ENCODE results near the gene RHOC. TPM values are rescaled to one million over a fixed set of nuclear protein-coding genes. Genes with fewer than 3 reads are reported as not detected.
"Not testable (repeated sequence)": the region's sequence is repeated elsewhere in the genome, so short reads cannot be mapped to it uniquely, and the experiment has no call there.

The RHOC gene
- 174 and 188 TPM in 2 replicates for total RNA-seq
- polyA plus RNA-seq (2012) = 441 TPM

GRCh38 chr1:112706505-112707220 lies at the start of gene RHOC:
Gene RHOC, minus strand, starts transcription at chr1:112707127. Its CDS starts 3,328 bp downstream, at chr1:112703799.
- DNase-seq (ENCODE audit: low read depth) = peak; percentile 77

GRCh38 chr1:112754116-112754628 lies 47.2 kb upstream of the RHOC start:
- DNase-seq (ENCODE audit: low read depth) = no peak

- DNase-seq (ENCODE audit: low read depth) = no peak
Measured at GRCh38 chr1:112748396-112748795, 41.5 kb upstream of the RHOC start.

GRCh38 chr1:112744009-112744578 lies 37.2 kb upstream of the RHOC start:
- peak; percentile 58 for DNase-seq (ENCODE audit: low read depth)

GRCh38 chr1:112743174-112744008 lies 36.5 kb upstream of the RHOC start:
- DNase-seq (ENCODE audit: low read depth) = no peak

GRCh38 chr1:112737573-112737972 lies 30.6 kb upstream of the RHOC start:
- no peak for DNase-seq (ENCODE audit: low read depth)

GRCh38 chr1:112735752-112736151 lies 28.8 kb upstream of the RHOC start:
- peak; percentile 77 for DNase-seq (ENCODE audit: low read depth)

- no peak for DNase-seq (ENCODE audit: low read depth)
Measured at GRCh38 chr1:112731451-112731850, 24.5 kb upstream of the RHOC start.

- no peak for DNase-seq (ENCODE audit: low read depth)
Measured at GRCh38 chr1:112729909-112730308, 23.0 kb upstream of the RHOC start.

GRCh38 chr1:112729011-112729410 lies 22.1 kb upstream of the RHOC start:
- not testable (repeated sequence) for DNase-seq (ENCODE audit: low read depth)

- DNase-seq (ENCODE audit: low read depth) = not testable (repeated sequence)
Measured at GRCh38 chr1:112728306-112728971, 21.5 kb upstream of the RHOC start.

- DNase-seq (ENCODE audit: low read depth) = peak; percentile 53
Measured at GRCh38 chr1:112727716-112728115, 20.8 kb upstream of the RHOC start.

- not testable (repeated sequence) for DNase-seq (ENCODE audit: low read depth)
Measured at GRCh38 chr1:112724240-112724639, 17.3 kb upstream of the RHOC start.

- no peak for DNase-seq (ENCODE audit: low read depth)
Measured at GRCh38 chr1:112723511-112723839, 16.5 kb upstream of the RHOC start.

- DNase-seq (ENCODE audit: low read depth) = no peak
Measured at GRCh38 chr1:112722601-112723510, 15.9 kb upstream of the RHOC start.

GRCh38 chr1:112721966-112722524 lies 15.1 kb upstream of the RHOC start:
- no peak for DNase-seq (ENCODE audit: low read depth)

GRCh38 chr1:112721294-112721693 lies 14.4 kb upstream of the RHOC start:
- DNase-seq (ENCODE audit: low read depth) = not testable (repeated sequence)

GRCh38 chr1:112720800-112721199 lies 13.9 kb upstream of the RHOC start:
- DNase-seq (ENCODE audit: low read depth) = no peak

- no peak for DNase-seq (ENCODE audit: low read depth)
Measured at GRCh38 chr1:112719706-112720105, 12.8 kb upstream of the RHOC start.

All from myocyte (in vitro differentiated cells).